ENCODE results near the gene HABP2.

HABP2 gene

DNA sequence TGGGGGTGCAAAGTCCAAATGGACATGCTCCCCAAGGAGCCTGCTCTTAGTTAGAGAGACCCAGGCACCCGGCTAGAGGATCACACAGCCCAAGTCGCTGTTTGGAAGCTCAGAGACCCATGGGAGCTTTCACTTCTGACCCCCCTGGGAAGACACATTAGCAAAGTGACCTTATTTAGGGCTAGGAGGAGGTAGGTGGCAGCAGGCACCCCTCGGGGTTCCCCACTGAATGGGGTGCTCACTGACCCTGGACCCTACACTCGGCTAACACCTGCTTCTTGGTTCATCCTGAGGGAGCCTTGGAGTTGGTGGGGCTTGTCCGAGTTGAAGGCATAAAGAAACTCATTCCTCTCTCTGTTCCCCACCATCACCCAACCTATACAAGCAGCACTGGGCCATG lies 27.1 kb upstream of the HABP2 start:
- DNase-seq (ENCODE audit: low read depth in 2 of 2) = no peak

DNA sequence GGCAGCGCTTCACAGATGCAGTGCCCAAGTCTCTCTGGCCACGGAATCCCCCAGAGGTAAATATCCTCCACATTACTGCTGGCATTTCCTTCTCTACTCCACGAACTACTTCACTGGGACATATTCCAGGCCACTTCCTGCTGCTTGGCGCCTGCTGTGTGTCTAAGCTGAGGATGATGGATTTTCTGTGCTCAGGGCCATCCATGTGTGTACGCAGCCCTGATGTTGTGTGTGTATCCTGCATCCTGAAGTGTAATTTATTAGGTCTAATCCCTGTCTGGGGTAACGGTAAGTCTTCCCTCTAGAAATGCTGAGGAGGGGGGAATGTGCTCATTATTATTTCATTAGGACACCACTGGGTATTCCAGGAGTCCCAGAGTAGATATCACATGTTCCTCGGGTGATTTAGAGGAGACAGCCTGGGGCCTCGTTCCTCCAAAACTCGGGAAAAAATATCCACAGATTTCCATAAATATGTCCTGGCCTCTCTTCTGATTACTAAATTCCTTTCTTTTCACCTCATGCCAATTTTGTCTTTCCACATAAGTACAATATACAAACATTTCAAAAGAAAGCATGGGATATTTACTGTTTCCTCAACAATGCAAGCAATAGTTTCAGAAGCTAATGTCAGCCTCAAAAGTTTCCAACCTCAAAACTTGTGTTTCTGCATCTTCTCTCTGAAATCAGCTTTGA lies 25.5 kb upstream of the HABP2 start:
- no peak for DNase-seq (ENCODE audit: low read depth in 2 of 2)

DNA sequence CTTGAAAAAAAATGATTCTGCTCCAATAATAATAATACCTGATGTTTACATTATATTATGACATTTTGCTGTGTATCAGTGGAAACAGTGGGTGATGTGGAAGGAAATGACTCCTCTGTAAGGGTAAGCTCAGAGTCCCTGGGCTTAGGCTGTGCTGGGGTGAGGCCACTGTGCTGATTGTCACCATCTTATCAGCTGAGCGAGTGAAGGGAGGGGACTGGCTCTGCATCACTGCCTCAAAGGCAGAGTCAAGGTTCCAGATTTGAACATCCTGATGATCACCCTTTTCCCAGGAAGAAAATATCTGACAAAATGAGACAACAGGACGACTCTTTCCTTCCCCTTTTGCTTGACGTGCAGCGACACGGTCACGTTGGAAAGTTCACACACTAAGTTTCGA lies 24.0 kb upstream of the HABP2 start:
- no peak for DNase-seq (ENCODE audit: low read depth in 2 of 2)

DNA sequence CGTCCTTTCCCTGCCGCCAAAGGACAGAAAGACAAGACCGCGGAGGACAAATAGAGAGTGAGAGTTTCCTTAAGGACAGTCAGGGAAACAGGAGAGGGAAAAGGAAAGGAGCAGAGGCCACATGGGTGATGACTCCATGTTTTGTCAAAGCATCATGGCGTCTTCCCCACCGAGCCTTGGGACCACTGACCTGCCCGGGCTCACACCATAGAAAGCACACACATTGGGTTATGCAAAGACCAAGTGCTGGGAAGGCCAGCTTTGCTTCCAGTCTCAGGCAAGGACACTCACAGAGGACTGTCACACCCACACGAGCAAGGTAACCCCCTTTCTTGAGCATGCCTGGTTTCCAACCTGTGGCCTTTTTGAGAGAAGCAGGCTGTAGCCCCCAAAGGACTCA lies 23.3 kb upstream of the HABP2 start:
- no peak for DNase-seq (ENCODE audit: low read depth in 2 of 2)

DNA sequence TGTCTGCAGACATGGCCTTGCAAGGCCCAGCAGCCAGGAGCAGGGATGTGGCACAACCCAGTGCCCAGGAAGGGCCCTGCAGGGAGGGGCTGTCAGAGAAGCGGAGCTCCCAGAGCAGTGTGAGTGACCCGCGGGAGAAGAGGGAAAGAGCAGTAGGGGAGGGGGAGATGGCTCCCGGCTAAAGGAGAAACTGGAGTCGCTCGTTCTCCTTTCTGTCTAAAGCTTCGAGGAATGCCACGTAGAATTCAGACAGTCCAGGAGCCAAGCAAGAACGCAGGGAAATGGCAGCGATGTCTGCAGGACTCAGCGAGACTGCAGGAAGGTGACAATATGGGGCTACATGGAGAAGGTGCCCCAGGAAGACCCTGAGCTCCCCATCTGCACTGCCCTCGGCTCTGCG lies 22.4 kb upstream of the HABP2 start:
- DNase-seq (ENCODE audit: low read depth in 2 of 2) = no peak

DNA sequence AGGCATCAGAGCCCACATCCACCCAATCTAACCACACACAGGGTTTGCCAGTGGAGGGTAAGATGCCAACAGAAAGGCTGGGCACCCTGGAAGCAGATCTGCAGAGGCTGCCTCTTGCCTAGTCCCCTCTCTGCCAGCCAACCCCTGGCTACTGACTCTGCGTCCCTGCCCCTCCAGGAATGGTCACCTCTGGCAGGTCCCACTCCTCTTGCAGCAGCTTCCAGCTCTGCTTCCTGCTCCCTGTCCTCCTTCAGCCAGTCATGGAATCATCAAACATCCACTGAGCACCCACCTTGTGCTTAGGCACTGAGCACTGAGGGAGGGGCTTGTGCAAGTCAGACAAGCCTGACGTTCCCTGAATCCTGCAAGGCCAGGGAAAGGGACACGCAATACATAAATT lies 20.1 kb upstream of the HABP2 start:
- no peak for DNase-seq (ENCODE audit: low read depth in 2 of 2)

DNA sequence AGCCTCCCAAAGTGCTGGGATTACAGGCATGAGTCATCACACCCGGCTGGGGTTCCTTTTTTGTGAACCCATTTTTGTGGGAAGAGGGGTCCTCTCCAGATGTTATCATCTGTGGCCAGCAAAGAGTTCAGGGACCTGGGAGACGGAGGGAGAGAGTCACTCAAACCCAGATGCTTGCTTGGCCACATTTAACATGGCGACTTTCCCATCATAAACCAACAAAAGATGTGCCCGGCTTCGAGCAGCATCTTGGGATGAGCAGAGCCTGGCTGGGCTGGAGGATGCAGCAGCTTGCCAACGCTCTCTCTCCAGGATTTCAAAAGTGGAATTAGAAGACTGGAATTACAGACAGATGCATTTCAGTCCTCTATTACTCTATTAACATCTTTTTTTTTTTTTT lies 19.1 kb upstream of the HABP2 start:
- DNase-seq (ENCODE audit: low read depth in 2 of 2) = no peak

DNA sequence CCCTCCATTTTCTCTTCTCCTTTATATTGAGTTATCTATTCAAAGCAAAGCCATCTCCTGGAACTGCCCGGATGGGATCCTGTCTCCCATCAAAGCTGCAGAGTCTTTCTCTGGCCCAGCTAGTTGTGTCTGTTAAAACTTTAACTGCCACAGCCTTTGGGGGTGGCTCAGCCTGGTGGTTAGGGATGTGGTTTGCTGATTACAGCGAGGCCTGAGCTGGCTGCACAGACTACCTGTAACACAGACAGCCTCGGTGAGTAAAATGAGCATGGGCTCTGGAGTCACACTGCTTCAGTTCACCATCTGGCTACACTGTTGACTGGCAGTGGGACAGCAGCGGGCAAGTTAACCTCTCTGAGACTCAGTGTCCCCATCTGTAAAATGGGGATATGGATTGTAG lies 18.4 kb upstream of the HABP2 start:
- no peak for DNase-seq (ENCODE audit: low read depth in 2 of 2)

DNA sequence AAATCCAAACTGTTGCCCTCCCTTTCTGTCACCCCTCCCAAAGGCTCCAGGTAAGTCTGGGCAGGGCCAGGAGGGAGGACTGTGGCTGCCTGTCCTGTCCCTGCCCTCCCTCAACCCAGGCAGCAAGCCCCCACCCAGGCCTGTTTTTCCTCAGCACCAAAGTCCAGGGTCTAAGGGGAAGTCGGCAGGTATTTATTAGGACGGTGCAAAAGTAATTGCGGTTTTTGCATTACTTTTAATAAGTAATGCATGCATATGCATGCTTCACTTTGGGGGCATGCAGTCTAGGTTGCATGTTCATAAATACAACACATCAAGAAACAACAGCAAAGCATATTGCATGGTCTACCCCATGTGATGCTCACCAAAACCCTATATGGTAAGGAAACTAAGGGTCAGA lies 15.2 kb upstream of the HABP2 start:
- no peak for DNase-seq (ENCODE audit: low read depth in 2 of 2)

DNA sequence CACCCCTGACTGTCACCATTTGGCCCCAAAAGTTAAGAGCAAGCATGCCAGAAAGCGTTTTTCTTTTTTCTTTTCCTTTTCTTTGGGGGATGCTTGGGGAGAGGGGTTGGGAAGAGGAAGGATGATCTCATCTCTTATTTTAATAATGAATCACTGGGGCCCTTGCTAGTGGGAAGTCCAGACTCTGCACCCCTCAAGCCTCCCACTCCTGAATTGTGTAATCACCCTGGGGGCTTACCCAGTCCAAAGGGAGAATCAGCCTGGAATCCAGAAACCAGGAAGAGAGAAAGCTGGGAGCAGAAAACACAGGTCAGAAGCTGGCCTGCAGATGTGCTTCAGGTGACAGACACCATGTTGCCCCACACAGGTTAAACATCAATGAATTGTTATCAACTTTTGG lies 14.7 kb upstream of the HABP2 start:
- no peak for DNase-seq (ENCODE audit: low read depth in 2 of 2)

DNA sequence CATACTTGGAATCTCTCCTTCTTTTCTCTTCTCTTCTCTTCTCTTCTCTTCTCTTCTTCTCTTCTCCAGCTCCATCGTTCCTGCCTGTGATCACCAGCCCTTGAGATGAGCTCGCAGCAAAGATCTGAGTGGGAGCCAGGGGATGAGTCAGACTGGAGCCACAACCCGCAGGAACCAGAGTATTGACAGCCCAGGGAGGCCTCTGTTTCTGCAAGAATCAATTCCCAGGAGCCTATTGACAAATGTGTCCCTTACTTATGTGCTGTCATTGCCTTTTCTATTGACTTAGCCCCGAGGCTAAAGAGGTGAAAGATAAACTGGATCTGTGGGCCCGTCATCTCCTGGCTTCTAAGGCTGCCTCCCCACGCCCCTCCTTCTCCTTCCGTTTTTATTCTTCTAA lies 13.1 kb upstream of the HABP2 start:
- no peak for DNase-seq (ENCODE audit: low read depth in 2 of 2)

DNA sequence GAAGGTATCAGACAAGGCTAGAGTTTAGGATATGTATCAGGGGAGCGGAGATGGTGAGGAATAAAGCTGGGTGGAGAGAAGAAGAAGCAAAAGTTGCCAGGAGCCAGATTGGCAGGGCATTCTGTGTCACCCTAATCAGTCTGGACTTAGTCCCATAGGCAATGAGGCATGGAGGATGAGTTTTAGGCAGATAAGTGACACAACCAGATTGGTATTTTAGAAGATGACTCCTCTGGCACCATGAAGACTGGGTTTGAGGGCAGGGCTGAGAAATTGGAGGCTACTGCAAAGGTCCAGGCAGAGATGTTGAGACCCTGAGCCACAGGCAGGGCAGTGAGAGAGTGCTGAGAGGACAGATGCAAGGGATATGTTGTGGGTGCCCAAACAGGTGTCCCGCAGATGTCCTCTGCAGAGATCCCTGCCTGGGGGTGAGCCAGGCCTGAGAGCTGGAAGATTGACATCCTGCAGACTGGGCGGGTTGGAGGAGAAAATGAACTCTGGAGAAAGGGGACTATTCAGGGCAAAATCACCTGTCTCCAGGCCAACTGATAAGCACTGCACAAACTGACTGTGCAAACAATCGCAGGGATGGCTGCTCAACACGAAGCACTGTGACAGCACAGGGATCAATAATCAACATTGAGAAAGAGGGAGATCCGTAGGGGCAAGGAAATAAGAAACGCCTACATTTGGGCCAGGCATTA lies 11.9 kb upstream of the HABP2 start:
- no peak for DNase-seq (ENCODE audit: low read depth in 2 of 2)

DNA sequence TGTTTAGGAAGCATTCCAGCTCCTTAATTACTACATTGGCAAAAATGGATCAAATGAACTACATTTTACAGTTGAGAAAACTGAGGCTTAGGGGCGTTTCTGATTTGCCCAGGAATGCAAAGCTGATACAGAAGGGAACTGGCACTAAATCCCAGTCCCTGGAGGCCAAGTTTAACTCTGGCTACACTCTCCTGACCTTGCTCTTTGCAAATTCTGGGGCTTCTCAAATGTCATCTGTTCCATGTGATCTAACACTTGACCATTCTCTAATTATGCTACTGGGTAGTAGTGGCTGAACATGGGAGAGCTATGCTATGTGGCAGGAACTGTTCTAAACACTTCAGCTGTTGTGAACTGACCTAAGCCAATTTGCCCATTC lies 11.3 kb upstream of the HABP2 start:
- DNase-seq (ENCODE audit: low read depth in 2 of 2) = no peak

DNA sequence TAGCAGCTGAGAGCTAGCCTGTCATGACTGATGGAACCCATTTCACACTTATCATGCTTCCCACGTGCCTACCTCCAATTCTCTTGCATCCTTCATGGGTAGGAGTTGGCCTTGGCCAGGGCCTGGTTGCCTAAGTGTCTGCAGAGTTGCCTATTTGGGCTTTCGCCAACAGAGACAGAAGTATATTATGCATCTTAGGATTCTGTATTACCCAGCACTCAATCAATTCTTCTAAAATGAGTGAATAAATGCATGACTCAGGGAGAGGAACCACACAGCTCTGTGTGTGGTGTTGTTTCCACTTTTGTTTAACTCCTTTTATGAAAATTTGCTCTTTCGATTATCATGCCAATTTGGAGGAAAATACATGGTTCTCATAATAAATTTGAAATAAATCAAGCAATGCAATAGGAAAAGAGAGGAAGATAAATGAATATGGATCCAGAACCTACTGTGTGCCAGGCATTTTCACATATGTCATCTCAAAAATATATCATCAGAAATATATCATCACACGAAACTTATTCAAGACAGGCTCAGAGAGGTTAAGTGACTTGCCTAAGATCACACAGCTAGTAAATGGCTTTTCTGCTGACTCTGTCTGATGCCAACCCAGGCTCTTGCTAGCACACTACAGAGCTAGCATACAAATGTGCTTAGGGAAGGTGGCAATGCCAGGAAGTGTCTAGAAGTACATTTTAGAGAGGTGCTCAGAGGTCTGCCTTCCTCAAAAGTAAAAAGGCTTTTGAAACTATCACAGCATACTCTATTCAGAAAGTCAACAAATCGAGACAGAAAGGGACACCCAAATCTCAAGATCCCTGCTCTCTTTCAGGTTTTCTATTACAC lies 9.5 kb upstream of the HABP2 start:
- no peak for DNase-seq (ENCODE audit: low read depth in 2 of 2)

DNA sequence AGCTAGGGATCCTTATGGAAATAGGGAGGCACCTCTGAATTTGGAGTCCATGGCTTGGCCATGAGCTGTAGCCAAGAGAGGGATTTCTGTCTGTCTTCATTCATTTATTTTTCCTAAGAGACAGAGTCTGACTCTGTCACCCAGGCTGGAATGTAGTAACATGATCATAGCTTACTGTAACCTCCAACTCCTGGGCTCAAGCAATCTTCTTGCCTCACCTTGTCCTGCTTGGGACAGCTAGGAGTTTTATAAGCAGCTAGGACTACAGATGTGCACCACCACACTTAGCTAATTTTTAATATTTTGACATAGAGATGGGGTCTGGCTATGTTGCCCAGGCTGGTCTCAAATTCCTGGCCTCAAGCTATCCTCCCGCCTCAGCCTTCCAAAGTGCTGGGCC lies 8.5 kb upstream of the HABP2 start:
- no peak for DNase-seq (ENCODE audit: low read depth in 2 of 2)

DNA sequence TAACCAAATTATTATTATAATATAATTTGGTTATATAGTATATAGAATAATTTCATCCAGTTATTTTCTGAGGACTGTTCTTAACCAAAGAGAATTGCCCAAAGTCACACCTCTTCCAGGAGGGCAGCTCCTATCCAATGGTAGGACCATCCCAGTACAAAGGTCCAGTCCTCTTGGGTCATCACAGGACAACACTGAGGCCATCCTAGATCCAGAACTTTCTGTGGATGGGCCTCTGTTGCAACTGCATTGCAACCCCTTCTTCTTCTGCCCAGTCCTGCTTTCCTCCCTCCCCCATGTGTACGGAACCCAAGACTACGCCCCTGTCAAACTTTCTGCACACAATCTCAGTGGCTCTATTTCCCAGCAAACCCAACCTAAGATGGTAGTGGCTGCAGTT lies 5.4 kb upstream of the HABP2 start:
- no peak for DNase-seq (ENCODE audit: low read depth in 2 of 2)

DNA sequence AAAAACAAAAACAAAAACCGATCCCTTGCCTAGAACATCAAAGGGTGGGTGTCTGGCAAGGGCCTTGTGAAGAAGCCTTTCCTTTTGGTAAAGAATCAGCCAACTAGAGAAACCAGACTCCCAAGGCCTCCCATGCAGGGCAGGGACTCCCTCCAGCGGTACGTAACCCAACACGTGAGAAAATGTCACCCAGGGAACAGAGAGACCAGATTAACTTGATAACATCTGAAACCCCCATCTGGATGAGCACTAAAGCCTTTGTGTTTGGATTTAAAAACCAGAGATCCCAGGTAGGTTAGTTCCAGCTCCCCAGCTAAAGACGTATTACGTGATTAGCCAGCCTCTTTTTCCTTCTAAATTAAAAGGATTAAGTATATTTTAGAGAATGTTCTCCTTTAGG lies 3.0 kb upstream of the HABP2 start:
- no peak for DNase-seq (ENCODE audit: low read depth in 2 of 2)

DNA sequence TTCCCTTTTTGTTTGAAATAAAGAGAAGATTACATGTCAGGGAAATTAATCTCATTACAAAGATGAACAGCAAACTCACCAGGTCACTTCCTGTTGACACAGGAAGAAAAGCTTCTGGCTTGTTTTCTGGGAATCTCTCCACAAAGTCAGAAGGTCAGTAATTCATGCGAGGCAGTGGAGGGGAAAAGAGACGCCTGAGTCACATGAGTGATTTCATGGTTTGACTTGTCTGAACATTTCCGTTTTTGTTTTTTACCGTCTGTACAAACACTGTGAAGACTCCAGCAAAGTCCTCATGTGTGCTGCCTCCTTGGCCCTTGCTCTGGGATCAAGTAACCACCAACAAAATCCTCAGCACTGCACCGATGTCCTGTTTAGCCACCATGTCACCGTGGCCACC lies 2.5 kb upstream of the HABP2 start:
- no peak for DNase-seq (ENCODE audit: low read depth in 2 of 2)

DNA sequence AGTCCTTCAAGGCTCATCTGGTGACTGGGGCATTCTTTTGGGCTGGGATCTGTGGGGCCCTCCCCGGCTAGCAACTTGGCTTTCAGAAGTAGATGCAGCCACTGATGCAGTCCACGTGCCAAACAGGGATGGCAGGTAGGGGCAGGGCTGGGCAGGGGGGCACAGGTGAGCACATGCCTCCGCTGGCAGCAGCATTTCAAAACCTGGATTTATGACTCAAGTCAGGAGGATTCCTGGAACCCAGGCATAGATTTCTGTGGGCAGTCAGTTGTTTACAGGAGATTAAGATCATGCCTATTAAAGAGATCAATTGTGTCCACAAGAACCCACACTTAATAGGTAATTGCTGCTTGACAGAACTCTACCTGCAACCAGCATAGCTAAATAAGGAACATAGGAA lies 839 bp upstream of the HABP2 start:
- no peak for DNase-seq (ENCODE audit: low read depth in 2 of 2)

DNA sequence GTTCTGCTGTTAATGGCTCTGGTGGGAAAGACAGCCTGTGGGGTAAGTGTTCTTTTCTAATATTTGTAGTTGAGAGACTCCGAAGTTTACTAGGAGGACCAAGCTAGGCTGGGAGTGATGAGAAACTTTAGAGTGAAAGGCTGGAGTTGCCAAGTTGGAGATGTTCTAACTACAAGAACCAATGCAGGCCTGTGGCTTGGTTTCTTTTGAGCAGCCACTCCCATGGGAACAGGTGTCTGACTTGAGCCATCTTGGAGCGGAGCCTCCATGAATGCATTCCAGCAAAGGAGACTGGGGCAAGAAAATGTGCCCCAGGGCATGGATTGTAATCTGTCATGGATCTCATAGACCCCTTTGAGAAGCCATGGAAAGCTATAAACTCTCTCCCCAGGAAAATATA lies 296 bp downstream of the HABP2 start:
- DNase-seq (ENCODE audit: low read depth in 2 of 2) = no peak

DNA sequence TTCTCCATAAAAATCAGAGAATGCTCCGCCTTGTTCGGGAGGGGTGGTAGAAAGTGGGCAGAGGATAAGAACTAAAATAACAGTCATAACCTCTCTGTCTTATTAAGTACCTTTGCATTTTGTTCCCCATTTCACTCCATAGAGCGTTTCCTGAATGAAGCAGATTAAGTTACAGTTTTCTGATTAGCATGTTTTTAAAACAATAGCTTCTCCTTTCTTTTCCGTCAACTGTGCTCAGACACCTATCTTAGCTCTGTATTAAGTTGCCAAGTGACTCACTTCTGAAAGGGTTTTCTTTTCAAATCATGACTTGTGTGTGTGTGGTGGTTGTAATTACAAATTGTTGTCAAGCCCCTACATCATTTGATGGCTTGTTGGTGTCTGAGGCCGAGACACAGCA lies 1.4 kb downstream of the HABP2 start:
- DNase-seq (ENCODE audit: low read depth in 2 of 2) = no peak

DNA sequence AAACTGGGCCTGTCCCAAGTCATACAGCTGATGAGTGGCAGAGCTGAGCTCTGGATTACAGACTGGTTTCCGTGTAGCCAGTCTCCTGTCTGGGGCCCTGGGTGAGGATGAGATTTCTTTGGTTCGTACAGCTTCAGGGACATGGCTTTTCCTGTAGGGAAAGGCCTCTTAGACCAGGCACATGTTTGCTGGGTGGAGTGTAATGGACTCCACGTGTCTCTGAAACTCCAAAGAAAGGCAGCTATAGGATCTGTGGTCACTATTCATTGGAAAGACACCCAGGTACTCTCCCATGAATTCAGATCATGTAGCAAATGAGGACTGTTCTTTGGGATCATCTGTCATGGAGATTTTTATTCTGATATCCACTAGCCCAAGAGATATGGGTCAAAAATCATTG lies 2.4 kb downstream of the HABP2 start:
- no peak for DNase-seq (ENCODE audit: low read depth in 2 of 2)

DNA sequence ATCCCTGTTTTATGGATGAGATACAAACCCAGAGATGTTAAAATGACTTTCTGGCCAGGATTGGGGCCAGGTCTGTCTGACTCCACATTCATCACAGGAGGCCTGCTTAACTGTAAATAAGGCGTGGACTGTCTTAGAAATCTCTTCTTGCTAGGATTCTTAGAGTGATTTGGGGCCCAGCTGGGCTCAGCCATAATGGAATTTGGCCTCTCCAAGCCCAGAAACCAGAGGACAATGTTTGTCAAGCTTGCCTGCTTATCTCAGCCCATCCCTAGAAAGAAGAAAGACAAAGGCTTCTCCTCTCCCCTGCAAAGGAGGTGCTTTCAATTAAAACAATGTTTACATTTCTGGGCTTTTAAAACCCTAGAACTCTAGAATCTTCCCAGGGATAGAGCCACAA lies 2.9 kb downstream of the HABP2 start:
- DNase-seq (ENCODE audit: low read depth in 2 of 2) = no peak

Data from stimulated activated CD4-positive, alpha-beta T cell treated with anti-CD3 and anti-CD28 coated beads, Interleukin-4, amount 100 ng/mL, for 48 hours (primary cell).